GM19099 (cell line): Measurements from ENCODE around the gene SYNPR.

Experiments
- POLR2A ChIP-seq: IDR thresholded peaks from 3 replicates; pipeline ENCODE4 v1.6.1; 2011; ENCODE audit warnings: low read depth; ENCODE audit not compliant: insufficient read length; ENCODE audit errors: extremely low read depth

The SYNPR gene

GRCh38 chr3:63352008-63352279, 73.8 kb downstream of the SYNPR start:
- TF ChIP-seq POLR2A, result no peak

GRCh38 chr3:63353383-63353782, 75.3 kb downstream of the SYNPR start:
- TF ChIP-seq POLR2A, result no peak

DNA sequence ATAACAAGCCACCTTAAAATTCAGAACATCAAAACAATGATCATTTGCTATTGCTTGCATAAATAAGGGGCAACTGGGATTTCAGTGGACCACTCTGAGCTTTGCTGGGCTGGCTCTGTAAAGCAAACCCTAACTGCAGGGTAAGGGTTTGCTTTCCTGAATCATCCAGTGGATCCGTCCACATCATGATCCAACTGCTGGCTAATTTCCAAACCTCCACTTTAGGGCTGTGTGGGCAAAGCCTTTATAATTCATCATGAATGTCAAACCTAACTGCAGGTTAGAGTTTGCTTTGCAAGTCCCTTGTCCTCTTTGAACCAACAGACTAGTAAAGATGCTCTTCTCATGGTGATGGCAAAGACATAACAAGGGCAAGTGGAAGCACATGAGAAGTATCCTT, 76.1 kb downstream of the SYNPR start:
- TF ChIP-seq POLR2A, result no peak

DNA sequence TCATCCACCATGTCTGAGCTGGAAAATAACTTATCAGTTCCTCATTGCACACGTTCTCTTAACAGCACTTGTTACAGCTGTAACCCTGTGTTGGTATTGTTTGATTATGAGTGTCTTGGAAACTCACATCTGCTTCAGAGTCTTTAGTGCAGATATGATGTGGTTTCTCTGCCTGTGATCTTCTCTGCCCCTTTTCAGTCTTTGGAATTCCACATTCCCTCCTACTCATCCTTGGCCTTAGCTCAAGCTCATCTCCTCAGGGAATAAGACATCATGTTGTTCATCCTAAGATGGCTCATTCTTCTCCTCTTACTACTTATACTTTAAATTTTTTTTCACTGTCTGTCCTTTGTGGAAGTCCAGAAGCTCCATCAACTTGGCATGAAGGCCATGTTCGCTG, 77.7 kb downstream of the SYNPR start:
- no peak for TF ChIP-seq POLR2A

- no peak for TF ChIP-seq POLR2A
Measured at GRCh38 chr3:63364495-63364894, 86.4 kb downstream of the SYNPR start.

DNA sequence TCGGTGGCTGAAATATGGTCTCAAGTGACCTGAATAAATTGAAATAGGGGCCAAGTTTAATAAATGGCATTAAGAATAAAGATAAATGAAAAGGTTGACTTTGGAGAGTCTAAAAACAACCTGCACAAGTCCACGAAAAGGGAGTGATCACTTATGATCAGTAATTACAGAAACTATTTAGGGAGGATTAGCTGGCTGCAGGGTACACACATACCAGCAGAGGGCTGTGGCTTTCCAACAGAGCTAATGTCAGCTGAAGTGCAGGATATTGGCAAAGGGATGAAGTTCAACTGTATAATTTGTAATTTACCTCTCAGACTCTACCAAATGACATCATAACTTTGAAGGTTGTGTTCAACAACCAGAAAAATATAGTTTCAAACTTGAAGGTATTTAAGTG, 86.8 kb downstream of the SYNPR start:
- TF ChIP-seq POLR2A, result no peak

- no peak for TF ChIP-seq POLR2A
Measured at GRCh38 chr3:63365671-63366070, 87.6 kb downstream of the SYNPR start.

DNA sequence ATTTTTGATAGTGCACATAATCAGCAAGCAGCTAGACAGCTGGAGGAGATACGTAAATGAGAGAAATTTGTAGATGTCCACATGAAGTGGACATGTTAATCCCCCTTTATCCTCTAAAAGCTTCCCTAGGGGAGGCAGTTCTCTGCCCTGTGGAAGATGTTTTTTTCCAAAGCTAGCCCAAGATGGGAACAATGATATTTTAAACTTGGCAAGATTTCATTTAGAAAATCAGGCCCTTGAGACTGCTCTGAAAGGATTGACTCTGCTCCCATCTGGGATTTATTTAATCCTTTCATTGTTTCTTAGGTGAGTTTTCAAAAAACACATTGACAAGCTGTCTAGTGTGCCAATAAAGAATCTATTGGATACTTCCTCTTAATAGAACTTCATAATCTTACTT, 92.0 kb downstream of the SYNPR start:
- TF ChIP-seq POLR2A, result no peak

GRCh38 chr3:63383040-63383439, 104.9 kb downstream of the SYNPR start:
- TF ChIP-seq POLR2A, result no peak

- no peak for TF ChIP-seq POLR2A
Measured at GRCh38 chr3:63384382-63384781, 106.3 kb downstream of the SYNPR start.

- TF ChIP-seq POLR2A, result no peak
Measured at GRCh38 chr3:63385629-63386028, 107.5 kb downstream of the SYNPR start.

DNA sequence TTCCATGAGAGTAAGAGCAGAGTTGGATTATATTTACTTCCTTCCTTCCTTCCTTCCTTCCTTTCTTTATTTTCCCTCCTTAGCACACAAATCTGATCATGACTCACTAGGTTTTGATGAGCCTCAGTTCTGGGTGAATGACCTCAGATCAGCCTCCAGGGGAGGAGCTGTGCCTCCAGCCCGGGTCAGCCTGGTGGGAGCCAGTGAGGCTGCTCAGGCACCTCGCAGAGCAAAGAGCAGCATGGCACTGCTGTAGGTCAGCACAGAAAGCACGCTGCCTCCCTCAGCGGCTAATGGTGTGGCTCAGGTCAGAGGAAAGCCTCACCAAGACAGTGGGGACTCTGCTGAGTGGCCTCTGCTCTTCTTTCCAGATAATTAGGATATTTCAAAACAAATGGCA, 108.5 kb downstream of the SYNPR start:
- TF ChIP-seq POLR2A, result no peak

DNA sequence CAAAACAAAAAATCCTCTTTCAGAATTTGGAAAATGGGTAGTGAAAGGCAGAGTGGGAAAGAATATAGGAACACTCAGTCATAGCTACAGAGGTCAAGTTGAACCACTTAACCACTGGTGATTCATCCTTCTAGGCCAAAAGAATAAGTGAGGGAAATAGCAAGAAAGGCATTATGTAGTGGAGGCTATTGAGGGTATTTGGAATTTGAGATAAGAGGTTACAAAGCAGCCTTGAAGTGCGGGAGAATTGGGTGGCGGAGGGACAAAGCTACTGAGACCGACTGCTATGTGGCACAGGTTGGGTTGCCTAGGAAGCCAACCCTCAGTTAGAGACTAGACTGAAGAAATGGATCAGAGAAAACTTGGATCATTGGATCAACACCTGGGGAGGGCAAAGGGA, 109.5 kb downstream of the SYNPR start:
- TF ChIP-seq POLR2A, result no peak

DNA sequence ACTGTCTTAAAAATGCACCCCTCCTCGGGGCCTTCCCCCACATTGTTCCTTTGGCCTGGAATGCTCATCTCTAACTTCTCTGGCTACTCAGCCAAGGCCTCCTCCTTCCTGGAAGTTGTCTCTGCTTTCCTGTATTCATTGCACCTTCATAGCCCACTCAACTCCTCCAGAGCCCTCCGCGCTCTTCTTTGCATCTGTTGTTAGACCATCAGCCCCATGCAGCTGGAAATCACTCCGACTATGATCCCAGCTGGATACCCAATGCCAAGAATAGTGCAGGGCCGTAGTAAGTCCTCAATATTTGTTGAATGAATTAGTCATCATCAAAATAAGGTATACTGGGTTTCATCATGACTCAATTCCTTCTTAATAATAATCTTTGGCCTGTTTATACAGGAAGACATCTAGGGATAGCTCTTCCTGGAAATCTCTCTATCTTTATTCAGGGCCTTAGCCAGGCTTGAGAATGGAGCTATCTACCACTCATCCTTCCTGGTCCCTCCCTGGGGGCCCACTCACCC, 112.7 kb downstream of the SYNPR start:
- no peak for TF ChIP-seq POLR2A

- no peak for TF ChIP-seq POLR2A
Measured at GRCh38 chr3:63395960-63396359, 117.9 kb downstream of the SYNPR start.

DNA sequence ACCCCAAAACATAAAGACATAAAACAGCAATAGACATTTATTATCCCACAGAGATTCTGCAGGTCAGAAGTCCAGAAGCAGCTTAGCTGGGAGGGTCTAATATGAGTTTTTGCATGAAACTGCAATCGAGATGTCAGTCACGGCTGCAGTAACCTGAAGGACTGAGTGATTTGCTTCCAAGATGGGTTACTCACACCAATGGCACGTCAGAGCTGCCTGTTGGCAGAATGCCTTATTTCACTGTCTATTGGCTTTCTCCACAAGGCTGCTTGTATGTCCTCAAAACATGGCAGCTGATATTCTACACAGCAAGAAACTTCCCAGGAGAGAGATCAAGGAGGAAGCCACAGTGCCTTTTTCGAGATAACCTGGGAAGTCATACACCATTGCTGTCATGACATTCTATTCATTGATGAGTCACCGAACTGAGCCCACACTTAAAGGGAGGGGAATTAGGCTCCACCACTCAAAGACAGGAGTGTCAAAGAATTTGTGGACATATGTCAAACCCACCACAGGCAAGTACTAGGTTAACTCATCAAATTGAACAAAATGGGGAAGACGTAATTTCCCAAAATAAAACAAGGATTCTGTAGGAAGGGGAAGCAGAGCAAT, 122.2 kb downstream of the SYNPR start:
- no peak for TF ChIP-seq POLR2A

DNA sequence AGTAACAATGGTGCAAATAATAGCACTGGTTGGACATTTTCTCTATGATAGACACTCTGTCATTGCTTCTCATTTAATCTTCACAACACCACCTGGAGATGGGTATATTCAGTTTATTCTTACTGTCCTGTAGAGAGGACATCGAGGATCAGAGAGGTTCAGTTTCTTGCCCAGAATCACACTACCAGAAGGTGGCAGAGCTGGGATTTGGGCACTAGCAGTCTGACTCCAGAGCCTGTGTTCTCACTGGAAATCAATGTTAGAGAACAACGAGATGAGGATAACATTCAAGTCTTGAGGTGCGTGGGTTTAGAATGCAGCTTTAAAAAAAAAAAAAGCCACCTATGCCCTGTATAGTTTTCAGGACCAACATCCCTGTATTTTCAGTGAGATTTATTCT, 127.8 kb downstream of the SYNPR start:
- no peak for TF ChIP-seq POLR2A

DNA sequence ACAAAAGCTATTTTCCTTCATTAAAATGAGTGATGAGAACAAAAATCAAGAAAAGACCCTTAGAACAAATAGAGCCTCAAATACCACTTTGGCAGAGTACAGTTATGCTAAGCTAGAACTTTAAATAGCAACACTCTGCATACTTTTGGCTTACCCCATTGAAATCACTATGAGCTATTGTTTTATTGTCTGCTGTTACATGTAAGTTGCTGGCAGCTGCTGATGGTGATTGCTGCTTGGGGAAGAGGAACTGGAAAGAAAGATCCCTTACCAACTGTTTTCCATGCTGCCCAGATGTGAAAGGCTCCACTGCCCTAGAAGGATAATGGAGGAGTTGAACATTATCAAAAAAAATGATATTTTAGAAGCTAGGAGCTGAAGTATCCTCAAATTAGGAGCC, 135.4 kb downstream of the SYNPR start:
- no peak for TF ChIP-seq POLR2A

DNA sequence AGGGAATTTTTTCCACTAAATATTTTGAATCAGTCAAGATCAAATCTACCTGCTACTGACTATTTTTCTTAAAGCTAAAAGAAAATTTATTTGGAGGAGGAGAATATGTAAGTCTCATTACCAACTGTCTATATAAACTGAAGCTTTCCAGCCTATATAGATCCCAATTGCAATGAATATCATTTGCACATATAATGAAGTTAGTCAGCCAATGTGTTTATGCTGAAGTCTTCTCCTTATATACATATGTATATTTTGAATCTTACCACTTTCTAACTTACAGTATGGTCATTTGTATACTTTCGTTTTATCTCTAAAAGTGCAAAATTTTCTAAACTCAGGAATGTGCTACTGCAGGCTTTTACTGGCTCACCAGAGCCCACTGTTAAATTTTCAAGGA, 136.5 kb downstream of the SYNPR start:
- TF ChIP-seq POLR2A, result no peak

DNA sequence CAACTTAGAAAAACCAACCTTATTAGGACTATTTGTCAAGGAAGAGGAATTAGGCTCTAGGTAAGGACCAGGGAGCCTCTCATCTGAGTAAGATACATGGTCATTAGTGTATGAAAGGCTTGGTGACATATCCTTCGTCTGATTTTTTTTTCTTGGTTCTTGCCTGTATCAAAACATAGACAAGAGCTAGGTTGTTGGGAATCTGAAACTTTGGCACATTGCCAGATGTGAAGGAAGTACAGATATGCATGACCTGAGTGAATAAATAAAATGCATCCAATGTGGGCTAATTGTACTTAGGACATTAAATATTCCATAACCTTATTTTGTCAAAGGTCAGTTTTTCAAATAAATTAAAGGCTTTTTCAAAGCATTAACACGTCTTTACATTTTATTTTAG, 151.8 kb downstream of the SYNPR start:
- no peak for TF ChIP-seq POLR2A
